HepG2 (cell line): ENCODE data around the gene MAPRE3. TPM values are rescaled to one million over a fixed set of nuclear protein-coding genes. Genes with fewer than 3 reads are reported as not detected.

Experiments used
- AGO1 ChIP-seq: fragments of 200-400 bp; formaldehyde crosslinking; IDR thresholded peaks from 2 replicates; pipeline ENCODE4 v1.6.1; 2017; ENCODE audit warnings: mild to moderate bottlenecking, low read depth, low read length, moderate library complexity; ENCODE audit not compliant: poor library complexity, severe bottlenecking
- AGO2 ChIP-seq: fragments of 200-400 bp; formaldehyde crosslinking; optimal IDR thresholded peaks from 2 replicates; pipeline ENCODE3; 2017; ENCODE audit warnings: mild to moderate bottlenecking, low read depth, low read length, moderate library complexity
- BORCS8-MEF2B ChIP-seq: sonication (generic); formaldehyde crosslinking; IDR thresholded peaks from 2 replicates; pipeline ENCODE4 v1.8.0; 2022; ENCODE audit warnings: mild to moderate bottlenecking, missing genetic modification reagents
- CCDC6 ChIP-seq: sonication (generic); formaldehyde crosslinking; IDR thresholded peaks from 2 replicates; pipeline ENCODE4 v1.8.1; 2022; ENCODE audit warnings: mild to moderate bottlenecking, missing genetic modification reagents, moderate library complexity
- FOSL2 ChIP-seq: sonication (generic); formaldehyde crosslinking; IDR thresholded peaks from 2 replicates; pipeline ENCODE4 v1.4.0; 2020; ENCODE audit warnings: missing genetic modification reagents
- KDM5A ChIP-seq: fragments of 200-600 bp; sonication (generic); IDR thresholded peaks from 2 replicates; pipeline ENCODE4 v1.7.0; 2018; ENCODE audit warnings: antibody characterized with exemption, mild to moderate bottlenecking, low read length, borderline replicate concordance
- MYPOP ChIP-seq: sonication (generic); formaldehyde crosslinking; IDR thresholded peaks from 2 replicates; pipeline ENCODE4 v1.8.1; 2023; ENCODE audit warnings: mild to moderate bottlenecking, moderate library complexity, missing genetic modification reagents
- SMARCE1 ChIP-seq: fragments of 450-650 bp; IDR thresholded peaks from 2 replicates; pipeline ENCODE4 v1.6.1; 2017; ENCODE audit warnings: borderline replicate concordance
- TBX3 ChIP-seq: fragments of 450-650 bp; IDR thresholded peaks from 2 replicates; pipeline ENCODE4 v1.6.1; 2017; ENCODE audit warnings: antibody characterized with exemption, mild to moderate bottlenecking, inconsistent platforms, borderline replicate concordance
- TOPORS ChIP-seq: sonication (generic); formaldehyde crosslinking; IDR thresholded peaks from 2 replicates; pipeline ENCODE4 v1.8.0; 2023; ENCODE audit warnings: mild to moderate bottlenecking, missing genetic modification reagents
- ZBTB38 ChIP-seq: sonication (generic); formaldehyde crosslinking; IDR thresholded peaks from 2 replicates; pipeline ENCODE4 v1.5.1; 2020; ENCODE audit warnings: mild to moderate bottlenecking, missing genetic modification reagents
- ZFP91 ChIP-seq: sonication (generic); formaldehyde crosslinking; IDR thresholded peaks from 2 replicates; pipeline ENCODE4 v1.9.0; 2022; ENCODE audit warnings: missing genetic modification reagents, mild to moderate bottlenecking, borderline replicate concordance
- ZNF138 ChIP-seq: sonication (generic); formaldehyde crosslinking; IDR thresholded peaks from 2 replicates; pipeline ENCODE4 v1.5.0; 2020; ENCODE audit warnings: mild to moderate bottlenecking, low read depth, missing genetic modification reagents
- ZNF354B ChIP-seq: sonication (generic); formaldehyde crosslinking; IDR thresholded peaks from 2 replicates; pipeline ENCODE4 v1.8.0; 2022; ENCODE audit warnings: mild to moderate bottlenecking, missing genetic modification reagents
- ZNF501 ChIP-seq: sonication (generic); formaldehyde crosslinking; IDR thresholded peaks from 2 replicates; pipeline ENCODE4 v1.5.1; 2020; ENCODE audit warnings: mild to moderate bottlenecking, moderate library complexity, missing genetic modification reagents
- ZNF609 ChIP-seq: sonication (generic); formaldehyde crosslinking; IDR thresholded peaks from 2 replicates; pipeline ENCODE4 v1.4.0; 2020; ENCODE audit warnings: mild to moderate bottlenecking, missing genetic modification reagents, borderline replicate concordance
- ZNF619 ChIP-seq: sonication (generic); formaldehyde crosslinking; IDR thresholded peaks from 2 replicates; pipeline ENCODE4 v1.4.0; 2020; ENCODE audit warnings: mild to moderate bottlenecking, missing genetic modification reagents
- ZNF644 ChIP-seq: IDR thresholded peaks from 2 replicates; pipeline ENCODE4 v1.6.1; 2016; ENCODE audit warnings: low read depth
- ZXDC ChIP-seq: sonication (generic); formaldehyde crosslinking; IDR thresholded peaks from 2 replicates; pipeline ENCODE4 v1.5.0; 2020; ENCODE audit warnings: mild to moderate bottlenecking, missing genetic modification reagents
- polyA plus RNA-seq, 8 experiments: library from polyadenylated mRNA; depleted of rRNA in 3 of 8; stranded (reverse) in 7 of 8; unstranded in 1 of 8; fragments of >200 nt; fragmentation: Illumina TruSeq in 4 of 8; extraction: Trizol in 4 of 8; gene quantifications; 2 replicates each; pipeline versions ENCODE4 v1.2.1 to v1.2.3, GENCODE V29; 2011 to 2016; ENCODE audit warnings: low read depth in 4 of 8, missing spikeins in 1 of 8, mixed read lengths in 1 of 8; ENCODE audit not compliant: insufficient read depth in 1 of 8
- total RNA-seq, 5 experiments: library from RNA; depleted of rRNA; stranded (reverse); fragments of >200 nt; fragmentation: Illumina TruSeq; extraction: Trizol; gene quantifications; 2 replicates each; pipeline ENCODE4 v1.2.3, GENCODE V29; 2016; ENCODE audit warnings: low read depth in 1 of 5

The MAPRE3 gene
- total and polyA plus RNA-seq, 2 of the 13 experiments (the other 11 are each of a cell fraction or from before 2014, with no cell fraction given), result 0.31 to 0.91 TPM

GRCh38 chr2:27051902-27052645, 81.6 kb downstream of the MAPRE3 start (continued):
- TF ChIP-seq ZNF609 (no peak), ZNF354B (CRISPR knock-in tag) (0 out of 2 replicates have a peak, but pooled peaks have one; percentile 2), AGO1 (peak; percentile 11), ZNF619 (CRISPR knock-in tag) (no peak), ZXDC (no peak), SMARCE1 (no peak), MYPOP (no peak), ZNF644 (no peak), ZNF501 (CRISPR knock-in tag) (no peak), CCDC6 (CRISPR knock-in tag) (no peak), ZNF138 (CRISPR knock-in tag) (no peak), AGO2 (peak; percentile 87), TOPORS (CRISPR knock-in tag) (no peak), BORCS8-MEF2B (no peak), FOSL2 (0 out of 2 replicates have a peak, but pooled peaks have one; percentile 16), KDM5A (peak; percentile 88), ZBTB38 (CRISPR knock-in tag) (no peak), TBX3 (no peak), ZFP91 (CRISPR knock-in tag) (no peak)
